ENCODE measurements around the gene SEC24C.

GRCh38 chr10:73734028-73734720, 10.0 kb upstream of the SEC24C start:
- TF ChIP-seq CTCF (IDR thresholded peaks at IDR 0.05) (no peak), POLR2A (IDR thresholded peaks at IDR 0.05) (no peak)

Measured in right lobe of liver (tissue), 4 donors.